ENCODE measurements around the gene ARHGAP4.

Gene ARHGAP4

DNA sequence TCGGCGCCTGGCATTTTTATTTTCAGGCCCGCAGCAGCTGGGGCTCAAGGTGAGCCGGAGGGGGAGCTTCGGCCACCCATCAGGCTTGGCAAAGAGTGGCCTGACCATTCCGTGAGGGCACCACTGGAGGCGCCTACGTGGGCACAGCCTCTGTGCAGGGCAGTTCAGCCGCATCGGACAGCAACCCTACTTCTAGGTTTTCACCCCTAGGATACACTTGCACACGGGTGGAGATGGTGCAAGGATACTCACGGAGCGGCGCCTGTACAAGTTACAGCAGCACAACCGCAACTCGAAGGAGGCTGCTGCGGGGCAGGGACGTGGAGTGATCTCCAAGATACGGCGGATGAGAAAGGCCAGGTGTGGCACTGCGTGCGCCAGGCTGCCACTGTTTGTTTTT, 34.7 kb upstream of the ARHGAP4 start:
- Histone ChIP-seq H3K9ac (ENCODE audit: low read depth, low read length) (no peak overlapping the region), H3K27me3 (ENCODE audit: control insufficient read depth, insufficient read depth, low read length) (no peaks in the 10 kb centered on the region), H3K4me1 (ENCODE audit: control insufficient read depth, insufficient read depth, low read length) (no peaks in the 10 kb centered on the region), H3K4me3 (ENCODE audit: low read depth, low read length) (no peak overlapping the region), H3K36me3 (ENCODE audit: control insufficient read depth, insufficient read depth, low read length) (peaks cover 93% of the 10 kb centered on the region), H3K27ac (ENCODE audit: low read depth, low read length) (no peak overlapping the region), H3K9me3 (ENCODE audit: control insufficient read depth, insufficient read depth, low read length) (no peaks in the 10 kb centered on the region)

DNA sequence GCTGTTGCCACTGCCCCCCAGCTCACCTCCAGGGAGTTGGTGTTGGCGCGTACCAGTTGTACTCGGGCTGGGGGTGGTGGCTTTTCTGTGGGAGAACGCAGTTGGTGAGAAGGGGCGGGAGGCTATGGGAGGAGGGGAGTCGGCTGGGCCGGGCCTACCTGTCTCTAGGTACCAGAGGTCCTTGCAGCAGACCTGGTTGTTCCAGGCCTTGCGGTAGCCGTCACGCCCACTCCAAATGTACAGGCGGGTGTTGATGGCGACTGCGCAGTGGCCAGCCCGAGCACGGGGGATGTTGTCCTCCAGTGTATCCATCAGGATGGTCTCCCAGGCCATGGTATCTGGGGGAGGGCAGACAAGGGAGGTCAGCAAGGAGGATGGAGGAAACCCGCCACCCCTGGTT, 34.0 kb upstream of the ARHGAP4 start:
- H3K4me3 ChIP-seq (ENCODE audit: low read depth, low read length) = no peak overlapping the region
- no peak overlapping the region for H3K9ac ChIP-seq (ENCODE audit: low read depth, low read length)
- H3K27me3 ChIP-seq (ENCODE audit: control insufficient read depth, insufficient read depth, low read length) = no peaks in the 10 kb centered on the region
- peaks cover 100% of the 10 kb centered on the region for H3K36me3 ChIP-seq (ENCODE audit: control insufficient read depth, insufficient read depth, low read length)
- no peaks in the 10 kb centered on the region for H3K9me3 ChIP-seq (ENCODE audit: control insufficient read depth, insufficient read depth, low read length)
- H3K4me1 ChIP-seq (ENCODE audit: control insufficient read depth, insufficient read depth, low read length) = no peaks in the 10 kb centered on the region
- no peak overlapping the region for H3K27ac ChIP-seq (ENCODE audit: low read depth, low read length)

DNA sequence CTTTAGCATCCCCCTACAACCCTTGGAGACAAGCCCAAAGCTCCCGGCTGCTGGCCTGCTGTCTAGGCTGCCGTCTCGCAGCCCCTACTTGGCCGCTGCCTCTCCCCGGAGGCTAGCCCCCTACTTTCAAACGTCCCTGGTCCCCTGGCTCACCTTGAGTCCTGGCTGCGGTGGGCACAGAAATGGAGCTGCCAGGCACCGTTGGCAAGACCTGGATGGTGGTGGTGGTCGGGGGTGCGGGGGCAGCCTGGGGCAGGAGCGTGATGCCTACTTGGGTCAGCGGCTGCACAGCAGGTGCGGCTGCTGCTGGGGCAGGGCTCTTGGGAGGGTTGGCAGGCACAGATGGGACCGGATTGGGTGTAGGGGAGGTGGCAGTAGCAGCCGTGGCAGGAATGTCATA, 33.6 kb upstream of the ARHGAP4 start:
- H3K36me3 ChIP-seq (ENCODE audit: control insufficient read depth, insufficient read depth, low read length) = peaks cover 100% of the 10 kb centered on the region
- H3K27ac ChIP-seq (ENCODE audit: low read depth, low read length) = no peak overlapping the region
- no peak overlapping the region for H3K4me3 ChIP-seq (ENCODE audit: low read depth, low read length)
- H3K9me3 ChIP-seq (ENCODE audit: control insufficient read depth, insufficient read depth, low read length) = no peaks in the 10 kb centered on the region
- no peaks in the 10 kb centered on the region for H3K27me3 ChIP-seq (ENCODE audit: control insufficient read depth, insufficient read depth, low read length)
- no peak overlapping the region for H3K9ac ChIP-seq (ENCODE audit: low read depth, low read length)
- H3K4me1 ChIP-seq (ENCODE audit: control insufficient read depth, insufficient read depth, low read length) = no peaks in the 10 kb centered on the region

DNA sequence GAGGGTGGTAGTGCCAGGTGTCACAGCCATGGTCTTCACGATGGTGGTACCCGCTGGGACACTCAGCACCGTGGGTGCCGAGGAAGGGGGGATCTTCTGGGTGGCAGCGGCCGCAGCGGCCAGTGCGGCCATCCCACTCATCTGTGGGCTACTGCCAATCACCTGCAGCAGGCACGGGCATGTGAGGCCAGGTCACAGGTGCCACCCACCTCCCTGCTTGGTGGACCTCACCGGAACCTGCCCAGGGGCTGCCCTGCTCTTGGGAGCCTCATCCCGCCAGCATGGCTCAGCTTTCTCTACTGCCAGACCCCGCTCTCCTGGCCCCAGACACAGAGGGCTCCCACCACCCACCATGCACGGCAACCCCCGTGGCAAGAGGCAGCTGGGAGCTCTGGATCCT, 32.5 kb upstream of the ARHGAP4 start:
- H3K4me3 ChIP-seq (ENCODE audit: low read depth, low read length) = no peak overlapping the region
- H3K9me3 ChIP-seq (ENCODE audit: control insufficient read depth, insufficient read depth, low read length) = no peaks in the 10 kb centered on the region
- H3K27ac ChIP-seq (ENCODE audit: low read depth, low read length) = no peak overlapping the region
- no peaks in the 10 kb centered on the region for H3K4me1 ChIP-seq (ENCODE audit: control insufficient read depth, insufficient read depth, low read length)
- peaks cover 100% of the 10 kb centered on the region for H3K36me3 ChIP-seq (ENCODE audit: control insufficient read depth, insufficient read depth, low read length)
- no peak overlapping the region for H3K9ac ChIP-seq (ENCODE audit: low read depth, low read length)
- H3K27me3 ChIP-seq (ENCODE audit: control insufficient read depth, insufficient read depth, low read length) = no peaks in the 10 kb centered on the region

DNA sequence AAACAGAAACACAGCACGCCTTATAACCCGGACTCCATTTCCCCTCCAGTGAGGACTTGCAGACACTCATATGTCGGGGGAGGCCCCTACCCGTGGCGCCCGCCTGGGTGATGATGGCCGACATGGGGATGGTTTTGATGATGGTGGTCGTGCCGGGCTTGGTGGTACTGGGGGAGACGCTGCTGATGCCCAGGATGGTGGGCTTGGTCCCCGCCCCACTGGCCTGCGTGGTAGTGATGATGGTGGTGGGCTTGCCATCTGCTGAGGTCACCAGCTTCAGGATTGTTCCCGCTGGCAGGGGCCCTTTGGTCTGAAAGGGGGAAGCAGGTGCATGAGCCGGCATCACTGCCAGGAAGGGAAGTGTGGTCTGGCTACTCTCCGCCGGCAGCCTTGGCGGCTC, 31.2 kb upstream of the ARHGAP4 start:
- Histone ChIP-seq H3K4me1 (ENCODE audit: control insufficient read depth, insufficient read depth, low read length) (no peaks in the 10 kb centered on the region), H3K36me3 (ENCODE audit: control insufficient read depth, insufficient read depth, low read length) (peaks cover 99% of the 10 kb centered on the region)

DNA sequence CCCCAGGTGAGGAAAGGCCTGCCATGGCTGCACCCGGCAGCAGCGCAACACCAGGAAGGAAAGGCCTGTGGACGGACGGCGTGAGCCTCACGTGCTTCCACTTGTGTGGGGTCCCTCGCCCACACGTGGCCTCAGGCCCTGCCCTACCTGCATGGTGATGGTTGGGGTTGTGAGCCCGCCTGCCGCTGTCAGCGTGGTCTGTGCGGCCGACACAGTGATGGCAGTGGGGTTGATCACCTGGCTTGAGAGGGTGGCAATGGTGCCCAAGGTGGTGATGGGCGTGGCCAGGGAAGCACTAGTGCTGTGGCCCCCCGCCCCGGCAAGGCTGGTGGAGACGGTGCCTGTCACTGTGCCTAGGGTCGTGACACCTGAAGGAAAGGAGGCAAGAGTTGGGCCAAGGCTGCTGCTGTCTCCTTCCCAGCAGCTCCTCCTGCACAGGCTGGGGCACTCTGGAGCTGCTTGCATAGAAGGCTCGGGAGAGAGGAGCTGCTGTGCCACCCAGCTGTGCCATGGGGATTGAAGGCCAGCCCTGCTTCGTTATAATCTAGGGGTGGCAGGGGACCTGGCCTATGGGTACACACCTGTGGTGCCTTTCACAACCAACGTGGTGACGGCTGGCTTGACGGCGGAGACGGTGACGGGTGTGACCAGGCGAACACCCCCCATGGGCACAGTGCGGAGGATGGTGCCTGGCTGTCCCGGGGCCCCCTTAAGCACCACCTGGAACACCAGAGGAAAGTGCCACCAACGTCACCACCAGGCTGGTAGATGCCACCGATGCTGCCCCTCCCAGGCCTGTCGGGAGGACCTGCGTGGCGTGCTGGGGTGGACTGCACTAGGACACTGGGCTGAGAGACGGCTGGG, 30.2 kb upstream of the ARHGAP4 start:
- Histone ChIP-seq H3K36me3 (ENCODE audit: control insufficient read depth, insufficient read depth, low read length) (peaks cover 99% of the 10 kb centered on the region), H3K27me3 (ENCODE audit: control insufficient read depth, insufficient read depth, low read length) (no peaks in the 10 kb centered on the region), H3K4me1 (ENCODE audit: control insufficient read depth, insufficient read depth, low read length) (no peaks in the 10 kb centered on the region), H3K9me3 (ENCODE audit: control insufficient read depth, insufficient read depth, low read length) (no peaks in the 10 kb centered on the region; the same call in 1 of the 2 replicates), H3K4me3 (ENCODE audit: low read depth, low read length) (no peak overlapping the region), H3K9ac (ENCODE audit: low read depth, low read length) (no peak overlapping the region), H3K27ac (ENCODE audit: low read depth, low read length) (no peak overlapping the region)

More for the DNA sequence above, 31.2 kb upstream of the ARHGAP4 start:
- no peaks in the 10 kb centered on the region for H3K27me3 ChIP-seq (ENCODE audit: control insufficient read depth, insufficient read depth, low read length)
- H3K4me3 ChIP-seq (ENCODE audit: low read depth, low read length) = no peak overlapping the region
- no peaks in the 10 kb centered on the region; the same call in 1 of the 2 replicates for H3K9me3 ChIP-seq (ENCODE audit: control insufficient read depth, insufficient read depth, low read length)
- no peak overlapping the region for H3K27ac ChIP-seq (ENCODE audit: low read depth, low read length)
- H3K9ac ChIP-seq (ENCODE audit: low read depth, low read length) = no peak overlapping the region

DNA sequence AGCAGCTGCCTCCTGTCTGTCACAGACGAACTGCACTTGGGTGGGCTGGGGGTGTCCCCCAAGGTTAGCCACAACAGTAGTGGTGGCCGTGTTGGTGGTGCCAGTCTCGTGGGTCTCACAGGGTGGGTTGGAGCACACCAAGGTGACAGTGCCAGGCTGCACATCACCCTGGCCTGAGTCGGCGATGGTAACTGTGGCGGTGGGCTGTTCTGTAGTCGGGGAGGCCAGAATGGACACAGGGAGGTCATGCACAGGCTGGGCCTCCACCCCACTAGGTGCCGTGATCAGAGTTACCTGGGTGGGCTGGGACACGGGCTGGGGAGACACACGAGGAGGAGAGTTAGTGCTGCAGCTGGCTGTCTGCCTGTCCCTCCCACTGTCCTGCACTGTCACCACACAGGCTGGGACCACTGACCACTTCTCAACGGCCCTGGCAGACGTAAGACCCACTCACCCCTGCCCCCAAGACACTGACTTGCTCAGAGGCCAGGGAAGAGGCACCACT, 29.2 kb upstream of the ARHGAP4 start:
- H3K4me3 ChIP-seq (ENCODE audit: low read depth, low read length) = no peak overlapping the region
- no peaks in the 10 kb centered on the region for H3K4me1 ChIP-seq (ENCODE audit: control insufficient read depth, insufficient read depth, low read length)
- no peak overlapping the region for H3K9ac ChIP-seq (ENCODE audit: low read depth, low read length)
- no peaks in the 10 kb centered on the region for H3K27me3 ChIP-seq (ENCODE audit: control insufficient read depth, insufficient read depth, low read length)
- no peak overlapping the region for H3K27ac ChIP-seq (ENCODE audit: low read depth, low read length)
- H3K9me3 ChIP-seq (ENCODE audit: control insufficient read depth, insufficient read depth, low read length) = no peaks in the 10 kb centered on the region; the same call in 1 of the 2 replicates
- peaks cover 99% of the 10 kb centered on the region for H3K36me3 ChIP-seq (ENCODE audit: control insufficient read depth, insufficient read depth, low read length)

DNA sequence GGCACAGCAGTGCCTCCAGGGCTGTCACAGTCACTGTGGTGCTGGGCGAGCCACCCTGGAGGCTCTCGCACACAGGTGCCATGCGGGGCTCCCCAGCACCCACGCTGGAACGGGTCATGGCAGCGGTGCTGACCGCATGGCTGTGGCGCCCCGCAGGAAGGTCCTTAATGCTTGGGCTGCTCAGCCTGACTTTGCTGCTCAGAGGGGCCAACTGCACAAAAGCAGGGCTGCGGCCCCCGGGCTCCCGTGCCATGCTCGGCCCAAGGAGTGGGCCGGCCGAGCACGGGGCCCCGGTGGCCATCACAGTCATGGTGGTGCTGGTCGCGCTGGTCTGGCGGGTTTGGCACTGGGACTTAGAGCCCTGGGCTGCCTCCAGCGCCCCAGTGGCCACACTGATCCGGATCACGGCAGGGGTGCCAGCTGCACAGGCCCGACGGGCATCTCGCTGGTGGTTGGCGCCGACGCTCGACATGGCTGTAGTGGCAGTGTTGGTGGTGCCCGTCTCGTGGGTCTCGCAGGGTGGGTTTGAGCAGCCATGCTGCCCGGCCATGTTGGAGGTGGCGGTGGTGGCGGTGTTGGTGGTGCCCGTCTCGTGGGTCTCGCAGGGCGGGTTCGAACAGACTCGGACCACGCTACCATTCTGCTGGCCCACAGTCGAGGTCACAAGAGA, 28.6 kb upstream of the ARHGAP4 start:
- no peak overlapping the region for H3K27ac ChIP-seq (ENCODE audit: low read depth, low read length)
- no peak overlapping the region for H3K4me3 ChIP-seq (ENCODE audit: low read depth, low read length)
- no peaks in the 10 kb centered on the region; the same call in 1 of the 2 replicates for H3K9me3 ChIP-seq (ENCODE audit: control insufficient read depth, insufficient read depth, low read length)
- no peak overlapping the region for H3K9ac ChIP-seq (ENCODE audit: low read depth, low read length)
- H3K4me1 ChIP-seq (ENCODE audit: control insufficient read depth, insufficient read depth, low read length) = no peaks in the 10 kb centered on the region
- peaks cover 99% of the 10 kb centered on the region for H3K36me3 ChIP-seq (ENCODE audit: control insufficient read depth, insufficient read depth, low read length)
- H3K27me3 ChIP-seq (ENCODE audit: control insufficient read depth, insufficient read depth, low read length) = no peaks in the 10 kb centered on the region

DNA sequence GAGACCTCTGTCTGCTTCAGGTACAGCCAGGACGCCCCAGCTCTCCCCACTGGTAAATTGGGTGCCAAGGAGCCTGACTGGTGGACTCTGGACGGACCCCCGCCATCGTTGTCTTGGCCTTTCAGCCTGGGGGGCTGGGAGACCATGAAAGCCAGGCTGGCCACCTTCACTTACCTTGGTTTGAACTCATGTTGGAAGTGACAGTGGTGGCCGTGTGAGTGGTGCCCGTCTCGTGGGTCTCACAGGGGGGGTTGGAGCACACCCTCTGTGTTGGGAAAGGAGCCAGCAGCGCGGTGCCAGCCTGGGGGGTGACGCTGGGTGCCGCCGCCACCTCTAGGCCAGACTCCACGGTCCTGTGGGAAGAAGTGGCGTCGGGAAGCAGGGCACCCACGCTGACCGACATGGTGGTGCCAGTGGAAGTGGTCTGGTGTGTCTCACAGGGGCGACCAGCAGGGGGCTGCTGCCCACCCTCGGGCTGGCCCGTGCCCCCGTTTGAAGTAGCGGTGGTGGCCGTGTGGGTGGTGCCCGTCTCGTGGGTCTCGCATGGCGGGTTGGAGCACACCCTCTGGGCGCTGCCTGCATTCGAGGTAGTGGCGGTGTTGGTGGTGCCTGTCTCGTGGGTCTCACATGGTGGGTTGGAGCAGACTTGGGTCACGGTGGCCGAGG, 28.0 kb upstream of the ARHGAP4 start:
- Histone ChIP-seq H3K4me3 (ENCODE audit: low read depth, low read length) (no peak overlapping the region), H3K4me1 (ENCODE audit: control insufficient read depth, insufficient read depth, low read length) (no peaks in the 10 kb centered on the region), H3K27me3 (ENCODE audit: control insufficient read depth, insufficient read depth, low read length) (no peaks in the 10 kb centered on the region), H3K9me3 (ENCODE audit: control insufficient read depth, insufficient read depth, low read length) (no peaks in the 10 kb centered on the region; the same call in 1 of the 2 replicates), H3K27ac (ENCODE audit: low read depth, low read length) (no peak overlapping the region), H3K9ac (ENCODE audit: low read depth, low read length) (no peak overlapping the region), H3K36me3 (ENCODE audit: control insufficient read depth, insufficient read depth, low read length) (peaks cover 98% of the 10 kb centered on the region)

DNA sequence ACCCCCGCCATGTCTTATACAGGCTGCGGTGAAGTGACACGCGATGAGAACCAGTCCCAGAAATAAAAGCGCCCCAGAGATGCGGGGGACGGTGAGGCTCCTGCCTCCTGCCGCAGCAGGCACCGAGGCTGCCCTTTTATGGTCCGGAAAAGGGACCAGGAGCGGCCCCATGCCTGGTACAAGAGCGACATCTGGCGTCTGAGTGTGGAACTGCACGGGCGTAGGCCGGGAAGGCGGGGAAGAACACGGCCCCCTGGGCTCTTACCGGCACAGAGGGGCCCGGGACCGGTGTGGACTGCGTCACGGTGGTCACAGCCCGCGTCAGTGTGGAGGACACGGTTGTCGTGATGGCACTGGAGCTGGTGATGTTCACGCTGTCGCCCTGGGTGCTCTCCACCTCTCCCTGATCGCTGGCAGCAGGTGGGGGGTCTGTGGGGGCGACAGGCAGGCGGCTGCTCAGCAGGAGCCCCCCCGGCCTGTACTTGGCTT, 27.3 kb upstream of the ARHGAP4 start:
- Histone ChIP-seq H3K4me1 (ENCODE audit: control insufficient read depth, insufficient read depth, low read length) (no peaks in the 10 kb centered on the region), H3K4me3 (ENCODE audit: low read depth, low read length) (no peak overlapping the region), H3K9ac (ENCODE audit: low read depth, low read length) (no peak overlapping the region), H3K27me3 (ENCODE audit: control insufficient read depth, insufficient read depth, low read length) (no peaks in the 10 kb centered on the region), H3K36me3 (ENCODE audit: control insufficient read depth, insufficient read depth, low read length) (peaks cover 97% of the 10 kb centered on the region), H3K27ac (ENCODE audit: low read depth, low read length) (peak overlapping the region; percentile 74), H3K9me3 (ENCODE audit: control insufficient read depth, insufficient read depth, low read length) (no peaks in the 10 kb centered on the region; the same call in 1 of the 2 replicates)

Data from HUES48 (cell line).